Skin epidermis (tissue), 12 donors: ENCODE results near the gene PRR32.
"Not testable (repeated sequence)": the region's sequence is repeated elsewhere in the genome, so short reads cannot be mapped to it uniquely, and the experiment has no call there.

Experiments used
- H3K27ac ChIP-seq, 21 experiments: fragments of 200-600 bp; sonication (generic) in 11 of 21; one replicate each; pipeline ENCODE4 v1.5.0; 2020; ENCODE audit warnings: mild to moderate bottlenecking in 3 of 21, inconsistent platforms in 2 of 21, moderate library complexity in 2 of 21
- H3K4me3 ChIP-seq, 7 experiments: fragments of 200-600 bp; sonication (generic) in 2 of 7; one replicate each; pipeline ENCODE4 v1.5.0; 2020; ENCODE audit warnings: inconsistent platforms in 2 of 7, mild to moderate bottlenecking in 2 of 7, moderate library complexity in 1 of 7

Gene PRR32

GRCh38 chrX:126819429-126819828 lies at the start of gene PRR32:
TSS of gene PRR32 (plus strand) at chrX:126819729. CDS start at chrX:126819844, 115 bp downstream.
- Histone ChIP-seq H3K4me3 (no peak within 1 kb of the TSS), H3K27ac (no peak within 1 kb of the TSS)

- H3K27ac ChIP-seq: no peak overlapping the region
These were observed 49.4 kb upstream of the PRR32 start for GRCh38 chrX:126770179-126770578.

GRCh38 chrX:126785539-126785938 lies 34.0 kb upstream of the PRR32 start:
- Histone ChIP-seq H3K4me3 (no peak overlapping the region), H3K27ac (no peak overlapping the region)

More at GRCh38 chrX:126770179-126770578, 49.4 kb upstream of the PRR32 start:
- H3K4me3 ChIP-seq: no peak overlapping the region

- H3K27ac ChIP-seq: no peak overlapping the region
- H3K4me3 ChIP-seq: no peak overlapping the region
These were observed 20.5 kb upstream of the PRR32 start for GRCh38 chrX:126799059-126799458.

GRCh38 chrX:126806784-126807183 lies 12.7 kb upstream of the PRR32 start:
- not testable (repeated sequence) for H3K27ac ChIP-seq, H3K4me3 ChIP-seq

GRCh38 chrX:126815806-126816205 lies 3.7 kb upstream of the PRR32 start:
- H3K27ac ChIP-seq: no peak overlapping the region
- H3K4me3 ChIP-seq: no peak overlapping the region

GRCh38 chrX:126820700-126821420 lies 1.3 kb downstream of the PRR32 start:
- Histone ChIP-seq H3K27ac (no peak overlapping the region), H3K4me3 (no peak overlapping the region)

- Histone ChIP-seq H3K4me3 (no peak overlapping the region), H3K27ac (no peak overlapping the region)
These were observed 4.9 kb downstream of the PRR32 start for GRCh38 chrX:126824338-126825007.

GRCh38 chrX:126825566-126826193 lies 6.2 kb downstream of the PRR32 start:
- Histone ChIP-seq H3K27ac (no peak overlapping the region), H3K4me3 (no peak overlapping the region)

GRCh38 chrX:126836186-126836585 lies 16.7 kb downstream of the PRR32 start:
- no peak overlapping the region for H3K4me3 ChIP-seq

GRCh38 chrX:126847143-126847542 lies 27.6 kb downstream of the PRR32 start:
- no peak overlapping the region for H3K4me3 ChIP-seq
- H3K27ac ChIP-seq: no peak overlapping the region

More at GRCh38 chrX:126836186-126836585, 16.7 kb downstream of the PRR32 start:
- H3K27ac ChIP-seq: no peak overlapping the region

- H3K4me3 ChIP-seq: no peak overlapping the region
- H3K27ac ChIP-seq: no peak overlapping the region
These were observed 36.5 kb downstream of the PRR32 start for GRCh38 chrX:126855839-126856524.
